ENCODE results near the gene AP3S2. TPM values are rescaled to one million over a fixed set of nuclear protein-coding genes. Genes with fewer than 3 reads are reported as not detected.
A peak's percentile ranks its signal among the peaks of the same experiment; 100 is the strongest.

The AP3S2 gene
- total and polyA plus RNA-seq, 2 of the 13 experiments (the other 11 are each of a cell fraction or from before 2014, with no cell fraction given), result 17.6 to 44.4 TPM

DNA sequence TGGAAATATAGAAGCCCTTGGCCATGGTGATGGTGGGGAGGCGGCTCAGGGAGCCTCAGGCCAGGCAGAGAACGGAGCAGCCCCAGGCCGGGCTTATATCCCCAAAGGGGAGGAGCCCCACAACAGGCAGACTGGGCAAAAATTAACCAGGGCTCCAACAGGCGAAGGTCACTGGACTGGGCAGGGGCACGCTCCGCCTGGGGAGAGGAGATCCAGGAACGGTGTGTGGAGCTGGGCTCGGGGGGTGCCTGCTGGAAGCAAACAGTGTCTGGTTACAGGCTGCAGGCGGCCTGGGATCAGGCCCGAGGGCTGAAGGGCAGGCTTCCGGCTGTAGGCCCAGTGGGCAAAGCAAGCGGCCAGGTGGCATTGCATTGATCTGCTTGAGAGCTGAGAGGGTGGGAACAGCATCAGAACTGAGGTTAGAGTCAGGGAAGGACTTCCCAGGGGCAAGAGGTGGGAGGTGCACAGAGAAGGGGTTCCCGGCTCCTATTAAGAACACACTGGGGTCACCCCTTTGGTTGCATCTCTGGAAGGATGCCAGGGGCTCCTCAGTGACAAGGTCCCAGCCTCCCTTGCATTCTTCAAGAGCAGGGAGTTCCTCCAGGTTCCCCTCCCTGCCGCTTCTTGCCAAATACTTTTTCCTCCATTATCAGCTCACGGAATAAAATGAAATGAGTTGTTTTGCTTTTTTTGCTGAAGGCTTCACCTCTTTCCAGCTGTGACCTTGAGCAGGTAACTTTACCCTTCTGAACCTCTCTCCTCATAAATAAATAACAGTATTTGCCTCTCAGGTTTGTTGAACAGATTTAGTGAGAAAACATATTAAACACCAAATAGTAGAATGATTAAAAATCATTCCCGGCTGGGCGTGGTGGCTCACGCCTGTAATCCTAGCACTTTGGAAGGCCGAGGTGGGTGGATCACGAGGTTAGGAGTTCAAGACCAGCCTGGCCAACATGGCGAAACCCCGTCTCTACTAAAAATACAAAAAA, 86.9 kb downstream of the AP3S2 start (continued):
- peak; percentile 82 for TF ChIP-seq HMG20A (CRISPR knock-in tag; IDR thresholded peaks at IDR 0.05; ENCODE audit: borderline replicate concordance)
- TF ChIP-seq STAG1 (CRISPR knock-in tag; IDR thresholded peaks at IDR 0.05), result peak; percentile 41
- peak; percentile 64; the same call in 1 of the 2 replicates for TF ChIP-seq ATF7-NPFF (CRISPR knock-in tag; IDR thresholded peaks at IDR 0.05; ENCODE audit: low read depth)
- TF ChIP-seq ZSCAN30 (CRISPR knock-in tag; IDR thresholded peaks at IDR 0.05), result peak; percentile 71; the same call in 1 of the 2 replicates
- no peak for TF ChIP-seq TCF12 (IDR thresholded peaks at IDR 0.05)
- peak; percentile 88 for TF ChIP-seq TCF12 (CRISPR knock-in tag; IDR thresholded peaks at IDR 0.05)
- TF ChIP-seq NR2F1 (CRISPR knock-in tag; IDR thresholded peaks at IDR 0.05), result no peak; a peak in 2 of 4 replicates
- TF ChIP-seq, protein P1, sequence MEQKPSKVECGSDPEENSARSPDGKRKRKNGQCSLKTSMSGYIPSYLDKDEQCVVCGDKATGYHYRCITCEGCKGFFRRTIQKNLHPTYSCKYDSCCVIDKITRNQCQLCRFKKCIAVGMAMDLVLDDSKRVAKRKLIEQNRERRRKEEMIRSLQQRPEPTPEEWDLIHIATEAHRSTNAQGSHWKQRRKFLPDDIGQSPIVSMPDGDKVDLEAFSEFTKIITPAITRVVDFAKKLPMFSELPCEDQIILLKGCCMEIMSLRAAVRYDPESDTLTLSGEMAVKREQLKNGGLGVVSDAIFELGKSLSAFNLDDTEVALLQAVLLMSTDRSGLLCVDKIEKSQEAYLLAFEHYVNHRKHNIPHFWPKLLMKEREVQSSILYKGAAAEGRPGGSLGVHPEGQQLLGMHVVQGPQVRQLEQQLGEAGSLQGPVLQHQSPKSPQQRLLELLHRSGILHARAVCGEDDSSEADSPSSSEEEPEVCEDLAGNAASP (CRISPR knock-in tag; IDR thresholded peaks at IDR 0.05; ENCODE audit: borderline replicate concordance), result 0 out of 2 replicates have a peak, but pooled peaks have one; percentile 69
- TF ChIP-seq, protein P2, sequence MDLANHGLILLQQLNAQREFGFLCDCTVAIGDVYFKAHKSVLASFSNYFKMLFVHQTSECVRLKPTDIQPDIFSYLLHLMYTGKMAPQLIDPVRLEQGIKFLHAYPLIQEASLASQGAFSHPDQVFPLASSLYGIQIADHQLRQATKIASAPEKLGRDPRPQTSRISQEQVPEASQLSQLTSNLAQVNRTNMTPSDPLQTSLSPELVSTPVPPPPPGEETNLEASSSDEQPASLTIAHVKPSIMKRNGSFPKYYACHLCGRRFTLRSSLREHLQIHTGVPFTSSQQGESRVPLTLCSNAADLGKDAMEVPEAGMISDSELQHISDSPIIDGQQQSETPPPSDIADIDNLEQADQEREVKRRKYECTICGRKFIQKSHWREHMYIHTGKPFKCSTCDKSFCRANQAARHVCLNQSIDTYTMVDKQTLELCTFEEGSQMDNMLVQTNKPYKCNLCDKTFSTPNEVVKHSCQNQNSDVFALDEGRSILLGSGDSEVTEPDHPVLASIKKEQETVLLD (CRISPR knock-in tag; IDR thresholded peaks at IDR 0.05; ENCODE audit: low read depth), result no peak
- TF ChIP-seq, protein P3, sequence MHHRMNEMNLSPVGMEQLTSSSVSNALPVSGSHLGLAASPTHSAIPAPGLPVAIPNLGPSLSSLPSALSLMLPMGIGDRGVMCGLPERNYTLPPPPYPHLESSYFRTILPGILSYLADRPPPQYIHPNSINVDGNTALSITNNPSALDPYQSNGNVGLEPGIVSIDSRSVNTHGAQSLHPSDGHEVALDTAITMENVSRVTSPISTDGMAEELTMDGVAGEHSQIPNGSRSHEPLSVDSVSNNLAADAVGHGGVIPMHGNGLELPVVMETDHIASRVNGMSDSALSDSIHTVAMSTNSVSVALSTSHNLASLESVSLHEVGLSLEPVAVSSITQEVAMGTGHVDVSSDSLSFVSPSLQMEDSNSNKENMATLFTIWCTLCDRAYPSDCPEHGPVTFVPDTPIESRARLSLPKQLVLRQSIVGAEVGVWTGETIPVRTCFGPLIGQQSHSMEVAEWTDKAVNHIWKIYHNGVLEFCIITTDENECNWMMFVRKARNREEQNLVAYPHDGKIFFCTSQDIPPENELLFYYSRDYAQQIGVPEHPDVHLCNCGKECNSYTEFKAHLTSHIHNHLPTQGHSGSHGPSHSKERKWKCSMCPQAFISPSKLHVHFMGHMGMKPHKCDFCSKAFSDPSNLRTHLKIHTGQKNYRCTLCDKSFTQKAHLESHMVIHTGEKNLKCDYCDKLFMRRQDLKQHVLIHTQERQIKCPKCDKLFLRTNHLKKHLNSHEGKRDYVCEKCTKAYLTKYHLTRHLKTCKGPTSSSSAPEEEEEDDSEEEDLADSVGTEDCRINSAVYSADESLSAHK (CRISPR knock-in tag; IDR thresholded peaks at IDR 0.05; ENCODE audit: borderline replicate concordance), result no peak
- TF ChIP-seq SAP130 (CRISPR knock-in tag; IDR thresholded peaks at IDR 0.05; ENCODE audit: low read depth), result peak; percentile 84
- TF ChIP-seq ZNF558 (CRISPR knock-in tag; IDR thresholded peaks at IDR 0.05; ENCODE audit: borderline replicate concordance), result no peak
- TF ChIP-seq, protein P4, sequence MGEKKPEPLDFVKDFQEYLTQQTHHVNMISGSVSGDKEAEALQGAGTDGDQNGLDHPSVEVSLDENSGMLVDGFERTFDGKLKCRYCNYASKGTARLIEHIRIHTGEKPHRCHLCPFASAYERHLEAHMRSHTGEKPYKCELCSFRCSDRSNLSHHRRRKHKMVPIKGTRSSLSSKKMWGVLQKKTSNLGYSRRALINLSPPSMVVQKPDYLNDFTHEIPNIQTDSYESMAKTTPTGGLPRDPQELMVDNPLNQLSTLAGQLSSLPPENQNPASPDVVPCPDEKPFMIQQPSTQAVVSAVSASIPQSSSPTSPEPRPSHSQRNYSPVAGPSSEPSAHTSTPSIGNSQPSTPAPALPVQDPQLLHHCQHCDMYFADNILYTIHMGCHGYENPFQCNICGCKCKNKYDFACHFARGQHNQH (CRISPR knock-in tag; IDR thresholded peaks at IDR 0.05), result peak; percentile 97
- TF ChIP-seq, protein P5, sequence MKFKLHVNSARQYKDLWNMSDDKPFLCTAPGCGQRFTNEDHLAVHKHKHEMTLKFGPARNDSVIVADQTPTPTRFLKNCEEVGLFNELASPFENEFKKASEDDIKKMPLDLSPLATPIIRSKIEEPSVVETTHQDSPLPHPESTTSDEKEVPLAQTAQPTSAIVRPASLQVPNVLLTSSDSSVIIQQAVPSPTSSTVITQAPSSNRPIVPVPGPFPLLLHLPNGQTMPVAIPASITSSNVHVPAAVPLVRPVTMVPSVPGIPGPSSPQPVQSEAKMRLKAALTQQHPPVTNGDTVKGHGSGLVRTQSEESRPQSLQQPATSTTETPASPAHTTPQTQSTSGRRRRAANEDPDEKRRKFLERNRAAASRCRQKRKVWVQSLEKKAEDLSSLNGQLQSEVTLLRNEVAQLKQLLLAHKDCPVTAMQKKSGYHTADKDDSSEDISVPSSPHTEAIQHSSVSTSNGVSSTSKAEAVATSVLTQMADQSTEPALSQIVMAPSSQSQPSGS (CRISPR knock-in tag; IDR thresholded peaks at IDR 0.05), result 0 out of 2 replicates have a peak, but pooled peaks have one; percentile 53
- peak; percentile 68 for TF ChIP-seq ZNF264 (CRISPR knock-in tag; IDR thresholded peaks at IDR 0.05)
- TF ChIP-seq RAD21 (CRISPR knock-in tag; IDR thresholded peaks at IDR 0.05), result peak; percentile 53; the same call in 1 of the 2 replicates
- no peak for TF ChIP-seq TBP (CRISPR knock-in tag; IDR thresholded peaks at IDR 0.05)
- TF ChIP-seq ZFP62 (CRISPR knock-in tag; IDR thresholded peaks at IDR 0.05), result no peak
- TF ChIP-seq, protein P6, sequence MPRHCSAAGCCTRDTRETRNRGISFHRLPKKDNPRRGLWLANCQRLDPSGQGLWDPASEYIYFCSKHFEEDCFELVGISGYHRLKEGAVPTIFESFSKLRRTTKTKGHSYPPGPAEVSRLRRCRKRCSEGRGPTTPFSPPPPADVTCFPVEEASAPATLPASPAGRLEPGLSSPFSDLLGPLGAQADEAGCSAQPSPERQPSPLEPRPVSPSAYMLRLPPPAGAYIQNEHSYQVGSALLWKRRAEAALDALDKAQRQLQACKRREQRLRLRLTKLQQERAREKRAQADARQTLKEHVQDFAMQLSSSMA (CRISPR knock-in tag; IDR thresholded peaks at IDR 0.05), result no peak
- no peak for TF ChIP-seq U2AF1 (optimal IDR thresholded peaks at IDR 0.05; ENCODE audit: low read depth, low read length)

Measured in HepG2 (cell line).